ENCODE measurements around the gene AVL9. TPM values are rescaled to one million over a fixed set of nuclear protein-coding genes. Genes with fewer than 3 reads are reported as not detected.

Gene AVL9
- total RNA-seq, 1 donor from 2014 or later = 11.8 TPM

DNA sequence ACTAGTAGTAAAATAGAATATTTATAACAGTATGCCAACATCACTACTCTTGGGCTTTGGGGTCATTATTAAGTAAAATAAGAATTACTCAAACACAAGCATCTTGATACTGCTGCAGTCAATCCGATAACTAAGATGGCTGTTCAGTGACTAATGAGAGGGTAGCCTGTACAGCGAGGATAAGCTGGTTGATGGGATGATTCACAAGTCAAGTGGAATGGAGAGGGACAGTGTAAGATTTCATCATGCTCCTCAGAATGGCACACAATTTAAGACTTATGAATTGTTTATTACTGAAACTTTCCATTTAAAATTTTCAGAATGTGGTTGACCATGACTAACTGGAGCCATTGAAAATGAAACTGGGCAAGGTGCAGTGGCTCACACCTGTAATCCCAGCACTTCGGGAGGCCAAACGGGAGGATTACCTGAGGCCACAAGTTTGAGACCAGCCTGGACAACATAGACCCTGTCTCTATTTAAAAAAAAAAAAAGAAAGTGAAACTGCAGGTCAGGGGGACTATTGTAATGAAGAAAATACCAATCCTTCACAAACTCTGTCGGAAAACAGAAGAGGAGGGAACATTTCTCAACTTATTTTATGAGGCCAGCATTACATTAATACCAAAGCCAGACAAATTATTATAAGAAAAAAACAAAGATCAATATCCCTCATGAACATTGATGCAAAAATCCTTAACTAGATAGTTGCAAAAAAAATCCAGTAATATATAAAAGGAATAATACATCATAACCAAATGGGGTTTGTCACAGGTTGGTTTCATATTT lies 11.2 kb downstream of the AVL9 start:
- peaks cover 54% of the 10 kb centered on the region for H3K4me1 ChIP-seq
- TF ChIP-seq, protein P1, sequence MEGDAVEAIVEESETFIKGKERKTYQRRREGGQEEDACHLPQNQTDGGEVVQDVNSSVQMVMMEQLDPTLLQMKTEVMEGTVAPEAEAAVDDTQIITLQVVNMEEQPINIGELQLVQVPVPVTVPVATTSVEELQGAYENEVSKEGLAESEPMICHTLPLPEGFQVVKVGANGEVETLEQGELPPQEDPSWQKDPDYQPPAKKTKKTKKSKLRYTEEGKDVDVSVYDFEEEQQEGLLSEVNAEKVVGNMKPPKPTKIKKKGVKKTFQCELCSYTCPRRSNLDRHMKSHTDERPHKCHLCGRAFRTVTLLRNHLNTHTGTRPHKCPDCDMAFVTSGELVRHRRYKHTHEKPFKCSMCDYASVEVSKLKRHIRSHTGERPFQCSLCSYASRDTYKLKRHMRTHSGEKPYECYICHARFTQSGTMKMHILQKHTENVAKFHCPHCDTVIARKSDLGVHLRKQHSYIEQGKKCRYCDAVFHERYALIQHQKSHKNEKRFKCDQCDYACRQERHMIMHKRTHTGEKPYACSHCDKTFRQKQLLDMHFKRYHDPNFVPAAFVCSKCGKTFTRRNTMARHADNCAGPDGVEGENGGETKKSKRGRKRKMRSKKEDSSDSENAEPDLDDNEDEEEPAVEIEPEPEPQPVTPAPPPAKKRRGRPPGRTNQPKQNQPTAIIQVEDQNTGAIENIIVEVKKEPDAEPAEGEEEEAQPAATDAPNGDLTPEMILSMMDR (IDR thresholded peaks at IDR 0.05; ENCODE audit: borderline replicate concordance) = no peak
- no peak for DNase-seq
- H3K36me3 ChIP-seq = no peaks in the 10 kb centered on the region
- H3K27me3 ChIP-seq (ENCODE audit: low read depth) = no peaks in the 10 kb centered on the region
- intact Hi-C loops (cut with micrococcal nuclease) = no loop called here
- no peaks in the 10 kb centered on the region for H3K9me3 ChIP-seq (replicated peaks)
- H3K27ac ChIP-seq (replicated peaks) = no peak overlapping the region
- no peak overlapping the region for H3K4me3 ChIP-seq

DNA sequence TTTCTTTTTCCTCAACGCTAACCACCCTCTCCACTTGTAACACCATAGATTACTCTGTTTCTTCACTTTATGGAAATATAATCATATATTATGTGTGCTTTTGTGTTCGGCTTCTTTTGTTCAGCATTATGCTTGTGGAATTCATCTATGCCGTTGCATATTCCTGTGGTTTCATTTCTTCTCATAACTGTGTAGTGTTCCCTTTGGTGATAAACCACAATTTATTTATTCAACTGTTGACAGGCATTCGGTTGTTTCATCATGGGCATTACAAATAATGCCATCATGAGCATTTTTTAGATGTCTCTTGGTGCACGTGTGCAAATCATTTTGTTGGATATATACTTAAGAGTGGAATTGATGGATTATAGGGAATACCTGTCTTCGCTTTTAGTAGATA lies 12.1 kb downstream of the AVL9 start:
- TF ChIP-seq, protein P1 (IDR thresholded peaks at IDR 0.05; ENCODE audit: borderline replicate concordance) = no peak
- intact Hi-C loops (cut with micrococcal nuclease) = no loop called here
- Histone ChIP-seq H3K4me3 (no peak overlapping the region), H3K4me1 (peaks cover 49% of the 10 kb centered on the region), H3K27ac (replicated peaks) (no peak overlapping the region), H3K9me3 (replicated peaks) (no peaks in the 10 kb centered on the region), H3K27me3 (ENCODE audit: low read depth) (no peaks in the 10 kb centered on the region), H3K36me3 (no peaks in the 10 kb centered on the region)
- DNase-seq = no peak

DNA sequence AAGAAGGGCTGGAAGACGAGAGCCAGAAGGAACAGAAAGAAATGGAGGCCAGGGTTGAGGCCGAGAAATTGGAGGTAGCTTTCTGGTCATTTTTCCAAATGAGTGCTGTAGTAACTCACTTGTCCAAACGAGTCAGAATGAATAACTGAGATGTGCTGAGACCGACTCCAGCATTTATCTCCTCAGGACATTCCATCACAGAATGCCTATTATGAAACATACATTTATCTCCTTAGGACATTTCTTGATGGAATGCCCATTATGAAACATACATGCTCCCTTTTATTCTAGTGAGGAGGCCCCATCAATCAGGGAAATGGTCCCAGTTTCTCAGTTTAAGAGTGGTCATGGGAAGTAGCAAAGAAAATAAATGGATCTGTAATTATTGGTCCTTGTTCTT lies 16.5 kb downstream of the AVL9 start:
- H3K27ac ChIP-seq (replicated peaks) = no peak overlapping the region
- H3K9me3 ChIP-seq (replicated peaks) = no peaks in the 10 kb centered on the region
- intact Hi-C loops (cut with micrococcal nuclease) = no loop called here
- H3K4me3 ChIP-seq = no peak overlapping the region
- H3K27me3 ChIP-seq (ENCODE audit: low read depth) = no peaks in the 10 kb centered on the region
- DNase-seq = no peak
- peaks cover 48% of the 10 kb centered on the region for H3K4me1 ChIP-seq
- TF ChIP-seq, protein P1 (IDR thresholded peaks at IDR 0.05; ENCODE audit: borderline replicate concordance) = no peak
- no peaks in the 10 kb centered on the region for H3K36me3 ChIP-seq

DNA sequence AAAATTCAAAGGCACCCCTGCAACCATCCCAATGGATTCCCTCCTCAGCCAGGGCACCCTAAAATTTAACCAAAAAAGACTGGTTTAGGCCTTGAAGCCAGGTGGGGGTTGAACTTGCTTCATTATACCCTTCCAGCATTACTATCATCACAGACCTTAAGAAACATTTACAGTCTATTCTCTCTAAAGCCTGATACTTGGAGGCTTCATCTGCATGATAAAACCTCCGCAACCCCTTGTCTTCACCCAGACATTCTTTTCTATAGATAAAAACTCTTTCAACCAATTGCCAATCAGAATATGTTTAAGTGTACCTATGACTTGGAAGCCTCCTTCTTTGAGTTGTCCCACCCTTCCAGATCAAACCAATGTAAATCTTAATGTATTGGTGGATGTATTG lies 17.9 kb downstream of the AVL9 start:
- Histone ChIP-seq H3K27me3 (ENCODE audit: low read depth) (no peaks in the 10 kb centered on the region), H3K4me3 (no peak overlapping the region), H3K27ac (replicated peaks) (no peak overlapping the region), H3K36me3 (peaks cover under 1% of the 10 kb centered on the region), H3K9me3 (replicated peaks) (peaks cover 5% of the 10 kb centered on the region), H3K4me1 (peaks cover 49% of the 10 kb centered on the region)
- intact Hi-C loops (cut with micrococcal nuclease) = no loop called here
- TF ChIP-seq, protein P1 (IDR thresholded peaks at IDR 0.05; ENCODE audit: borderline replicate concordance) = no peak
- DNase-seq = no peak

DNA sequence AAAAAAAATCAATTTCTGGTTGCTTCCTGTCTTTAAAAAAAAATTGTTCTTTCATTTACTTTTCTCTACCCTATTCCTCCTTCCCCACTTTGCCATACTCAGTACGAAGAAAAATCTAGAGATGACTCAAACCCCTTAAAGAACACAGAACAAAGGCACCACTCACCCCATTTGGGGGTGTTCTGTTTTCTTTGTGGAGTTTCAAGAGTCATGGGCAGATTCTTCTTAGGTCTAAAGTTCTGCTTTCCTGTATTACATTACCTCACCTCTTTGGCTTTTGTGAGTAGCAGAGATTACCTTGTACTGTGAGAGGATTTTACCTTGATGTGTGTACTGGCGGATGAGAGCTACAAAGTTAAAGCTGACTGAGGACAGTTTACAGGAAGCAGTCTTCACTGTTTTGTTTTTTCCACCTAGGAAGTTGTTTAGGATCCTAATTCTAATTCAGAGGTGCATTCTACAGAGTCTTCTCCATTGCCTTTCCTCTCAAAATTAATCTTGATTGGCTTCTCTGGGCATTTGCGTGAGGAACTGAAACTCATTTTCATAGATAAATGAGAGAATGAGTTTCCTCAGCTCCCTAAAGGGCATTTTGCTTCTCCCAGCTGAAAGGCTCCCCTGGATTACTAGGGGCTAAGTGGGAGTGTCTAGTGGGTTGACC lies 20.7 kb downstream of the AVL9 start:
- H3K27me3 ChIP-seq (ENCODE audit: low read depth) = no peaks in the 10 kb centered on the region
- no peak overlapping the region for H3K4me3 ChIP-seq
- intact Hi-C loops (cut with micrococcal nuclease) = no loop called here
- TF ChIP-seq, protein P1 (IDR thresholded peaks at IDR 0.05; ENCODE audit: borderline replicate concordance) = no peak
- no peak overlapping the region for H3K27ac ChIP-seq (replicated peaks)
- peaks cover 7% of the 10 kb centered on the region for H3K36me3 ChIP-seq
- H3K9me3 ChIP-seq (replicated peaks) = peaks cover 29% of the 10 kb centered on the region
- peaks cover 38% of the 10 kb centered on the region for H3K4me1 ChIP-seq
- DNase-seq = no peak
